Measurements from ENCODE around the gene TMEM120B.
"Not testable (repeated sequence)": the region's sequence is repeated elsewhere in the genome, so short reads cannot be mapped to it uniquely, and the experiment has no call there.

Gene TMEM120B

GRCh38 chr12:121678305-121678704 is 34.2 kb upstream of the TMEM120B start:
- TF ChIP-seq CTCF (conservative IDR thresholded peaks at IDR 0.05; ENCODE audit: low read length), result no peak
- H3K4me3 ChIP-seq (ENCODE audit: low read length), result no peak overlapping the region
- DNase-seq (ENCODE audit: low read depth), result no peak

GRCh38 chr12:121678716-121679300 is 33.7 kb upstream of the TMEM120B start:
- no peak for DNase-seq (ENCODE audit: low read depth)
- TF ChIP-seq CTCF (conservative IDR thresholded peaks at IDR 0.05; ENCODE audit: low read length), result no peak
- H3K4me3 ChIP-seq (ENCODE audit: low read length), result no peak overlapping the region

GRCh38 chr12:121679661-121680197 is 32.8 kb upstream of the TMEM120B start:
- not testable (repeated sequence) for H3K4me3 ChIP-seq (ENCODE audit: low read length); DNase-seq (ENCODE audit: low read depth)

GRCh38 chr12:121688966-121689365 is 23.6 kb upstream of the TMEM120B start:
- H3K4me3 ChIP-seq (ENCODE audit: low read length), result no peak overlapping the region
- DNase-seq (ENCODE audit: low read depth), result no peak
- no peak for TF ChIP-seq CTCF (conservative IDR thresholded peaks at IDR 0.05; ENCODE audit: low read length)

GRCh38 chr12:121689430-121689829 is 23.1 kb upstream of the TMEM120B start:
- no peak for DNase-seq (ENCODE audit: low read depth)
- no peak for TF ChIP-seq CTCF (conservative IDR thresholded peaks at IDR 0.05; ENCODE audit: low read length)
- no peak overlapping the region for H3K4me3 ChIP-seq (ENCODE audit: low read length)

- not testable (repeated sequence) for DNase-seq (ENCODE audit: low read depth); H3K4me3 ChIP-seq (ENCODE audit: low read length)
Measured at GRCh38 chr12:121692744-121693143, 19.8 kb upstream of the TMEM120B start.

GRCh38 chr12:121693155-121693687 is 19.3 kb upstream of the TMEM120B start:
- TF ChIP-seq CTCF (conservative IDR thresholded peaks at IDR 0.05; ENCODE audit: low read length), result no peak
- H3K4me3 ChIP-seq (ENCODE audit: low read length), result no peak overlapping the region
- DNase-seq (ENCODE audit: low read depth), result no peak

GRCh38 chr12:121697093-121697698 is 15.4 kb upstream of the TMEM120B start:
- peak; percentile 51 for DNase-seq (ENCODE audit: low read depth)
- peak; percentile 56 for TF ChIP-seq CTCF (conservative IDR thresholded peaks at IDR 0.05; ENCODE audit: low read length)
- H3K4me3 ChIP-seq (ENCODE audit: low read length), result no peak overlapping the region

- H3K4me3 ChIP-seq (ENCODE audit: low read length); DNase-seq (ENCODE audit: low read depth): not testable (repeated sequence)
Measured at GRCh38 chr12:121697861-121698260, 14.7 kb upstream of the TMEM120B start.

All from AG10803 (cell line).